A549 (cell line): ENCODE measurements around the gene ANXA3.

Experiments
- CHD2 ChIP-seq: fragments of 150-350 bp; IDR thresholded peaks from 2 replicates; pipeline ENCODE4 v1.6.1; 2014; ENCODE audit warnings: low read length; ENCODE audit not compliant: partially characterized antibody
- CHD4 ChIP-seq: fragments of 200-600 bp; sonication (generic); IDR thresholded peaks from 2 replicates; pipeline ENCODE4 v1.6.1; 2016; ENCODE audit warnings: antibody characterized with exemption, mild to moderate bottlenecking, borderline replicate concordance
- CTCF ChIP-seq: fragments of >200 bp; sonication (Bioruptor Twin); formaldehyde crosslinking; IDR thresholded peaks from 3 replicates; pipeline ENCODE4 v1.5.1; 2016
- FOSL2 ChIP-seq, 2 experiments: fragments of 450-650 bp in 1 of 2; fragments of >200 bp in 1 of 2; sonication (Bioruptor Twin) in 1 of 2; formaldehyde crosslinking; IDR thresholded peaks; 2 replicates each; pipeline versions ENCODE4 v1.5.0 to v1.6.1; 2016 to 2020; ENCODE audit warnings: mild to moderate bottlenecking in 1 of 2, moderate library complexity in 1 of 2
- JUNB ChIP-seq: fragments of >200 bp; sonication (Bioruptor Twin); formaldehyde crosslinking; IDR thresholded peaks from 2 replicates; pipeline ENCODE4 v1.6.1; 2016
- MYC ChIP-seq: IDR thresholded peaks from 2 replicates; pipeline ENCODE4 v1.6.1; 2012; ENCODE audit warnings: mild to moderate bottlenecking, inconsistent platforms, low read length, improper control_type of control experiment, borderline replicate concordance
- NR3C1 ChIP-seq: fragments of >200 bp; sonication (Bioruptor Twin); formaldehyde crosslinking; IDR thresholded peaks from 3 replicates; pipeline ENCODE4 v1.6.1; 2017
- POLR2A ChIP-seq: IDR thresholded peaks from 2 replicates; pipeline ENCODE4 v1.6.1; 2012; ENCODE audit warnings: mild to moderate bottlenecking, low read length
- POLR2AphosphoS2 ChIP-seq: conservative IDR thresholded peaks from 2 replicates; pipeline ENCODE4 v1.6.1; 2012; ENCODE audit warnings: low read length, improper control_type of control experiment, inconsistent platforms
- RAD21 ChIP-seq, 2 experiments: fragments of >200 bp in 1 of 2; sonication (Bioruptor Twin) in 1 of 2; formaldehyde crosslinking in 1 of 2; IDR thresholded peaks in 1 of 2; conservative IDR thresholded peaks in 1 of 2; 2 replicates in 1 of 2; 3 replicates in 1 of 2; pipeline ENCODE4 v1.6.1; 2012 to 2018; ENCODE audit warnings: inconsistent platforms in 1 of 2
- ZSCAN20 ChIP-seq: fragments of 250-450 bp; sonication (Bioruptor Pico); IDR thresholded peaks from 2 replicates; pipeline ENCODE4 v1.8.0; 2022; ENCODE audit warnings: mild to moderate bottlenecking, moderate library complexity
- TF ChIP-seq, protein P1 (sequence below): IDR thresholded peaks from 2 replicates; pipeline ENCODE4 v1.6.1; 2012; ENCODE audit warnings: low read depth, borderline replicate concordance
- TF ChIP-seq, protein P2 (sequence below): fragments of 450-650 bp; IDR thresholded peaks from 2 replicates; pipeline ENCODE4 v1.6.1; 2014; ENCODE audit warnings: antibody characterized with exemption

DNA sequence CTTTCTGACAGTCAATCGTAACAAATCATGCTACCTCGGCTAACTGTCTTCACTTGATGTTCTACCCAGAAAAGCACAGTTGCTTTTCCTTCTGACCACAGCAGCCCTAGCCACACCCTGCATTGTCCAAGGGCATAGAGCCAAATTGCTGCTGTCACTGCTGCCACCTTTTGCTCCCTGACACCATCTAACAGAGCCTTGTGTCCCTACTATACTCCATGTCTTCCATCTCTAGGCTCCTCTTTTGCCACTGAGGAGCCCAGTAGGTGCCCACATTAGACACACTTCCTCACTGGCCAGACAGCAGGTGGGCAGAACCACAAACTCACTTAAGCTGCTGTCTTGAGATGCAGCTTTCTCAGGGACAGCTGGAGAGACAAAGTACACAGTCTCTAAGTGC is 91.4 kb downstream of the ANXA3 start:
- TF ChIP-seq RAD21 (conservative IDR thresholded peaks at IDR 0.05 in 1 of 2, IDR thresholded peaks at IDR 0.05 in 1 of 2) (no peak), CTCF (no peak), CHD2 (no peak), MYC (no peak), FOSL2 (IDR thresholded peaks at IDR 0.05) (no peak), FOSL2 (CRISPR knock-in tag; IDR thresholded peaks at IDR 0.05) (no peak), POLR2A (no peak), NR3C1 (no peak), JUNB (no peak), CHD4 (no peak), POLR2AphosphoS2 (no peak), ZSCAN20 (CRISPR knock-in tag) (no peak)
- TF ChIP-seq, protein P1, sequence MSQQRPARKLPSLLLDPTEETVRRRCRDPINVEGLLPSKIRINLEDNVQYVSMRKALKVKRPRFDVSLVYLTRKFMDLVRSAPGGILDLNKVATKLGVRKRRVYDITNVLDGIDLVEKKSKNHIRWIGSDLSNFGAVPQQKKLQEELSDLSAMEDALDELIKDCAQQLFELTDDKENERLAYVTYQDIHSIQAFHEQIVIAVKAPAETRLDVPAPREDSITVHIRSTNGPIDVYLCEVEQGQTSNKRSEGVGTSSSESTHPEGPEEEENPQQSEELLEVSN: no peak
- TF ChIP-seq, protein P2, sequence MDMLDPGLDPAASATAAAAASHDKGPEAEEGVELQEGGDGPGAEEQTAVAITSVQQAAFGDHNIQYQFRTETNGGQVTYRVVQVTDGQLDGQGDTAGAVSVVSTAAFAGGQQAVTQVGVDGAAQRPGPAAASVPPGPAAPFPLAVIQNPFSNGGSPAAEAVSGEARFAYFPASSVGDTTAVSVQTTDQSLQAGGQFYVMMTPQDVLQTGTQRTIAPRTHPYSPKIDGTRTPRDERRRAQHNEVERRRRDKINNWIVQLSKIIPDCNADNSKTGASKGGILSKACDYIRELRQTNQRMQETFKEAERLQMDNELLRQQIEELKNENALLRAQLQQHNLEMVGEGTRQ: no peak
